ENCODE data around the gene FAM72C.
"Not testable (repeated sequence)": the region's sequence is repeated elsewhere in the genome, so short reads cannot be mapped to it uniquely, and the experiment has no call there.

DNA sequence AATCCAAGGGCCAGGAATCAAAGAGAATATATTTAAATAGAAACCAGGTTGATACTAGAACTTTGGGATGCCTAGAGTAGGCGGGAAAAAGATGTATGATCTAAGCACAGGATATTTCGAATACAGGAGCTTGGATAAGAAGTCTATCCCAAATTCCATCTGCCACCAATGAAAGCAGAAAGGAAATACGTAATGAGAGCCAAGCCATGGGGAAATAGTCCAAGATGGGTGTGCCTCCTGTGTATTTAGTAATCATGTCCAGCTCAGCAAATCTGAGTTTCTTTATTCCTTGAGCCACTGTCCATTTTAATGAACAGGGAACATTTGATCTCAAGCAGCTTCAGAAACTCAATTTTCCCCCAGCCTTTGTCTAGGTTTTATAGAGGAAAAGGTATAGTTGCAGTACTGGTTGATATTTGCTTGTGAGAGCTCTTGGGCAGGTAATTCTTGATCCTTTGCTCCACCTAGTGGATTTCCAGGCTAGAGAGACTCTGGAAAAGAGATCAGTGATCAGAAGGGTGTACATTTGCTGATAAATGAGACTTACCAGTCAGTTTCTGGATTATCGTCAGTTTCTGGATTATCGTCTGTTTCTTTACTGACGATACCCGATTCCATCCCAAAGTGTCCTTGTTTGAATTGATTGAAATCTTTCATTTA lies 28.3 kb downstream of the FAM72C start:
- TF ChIP-seq, protein P1, sequence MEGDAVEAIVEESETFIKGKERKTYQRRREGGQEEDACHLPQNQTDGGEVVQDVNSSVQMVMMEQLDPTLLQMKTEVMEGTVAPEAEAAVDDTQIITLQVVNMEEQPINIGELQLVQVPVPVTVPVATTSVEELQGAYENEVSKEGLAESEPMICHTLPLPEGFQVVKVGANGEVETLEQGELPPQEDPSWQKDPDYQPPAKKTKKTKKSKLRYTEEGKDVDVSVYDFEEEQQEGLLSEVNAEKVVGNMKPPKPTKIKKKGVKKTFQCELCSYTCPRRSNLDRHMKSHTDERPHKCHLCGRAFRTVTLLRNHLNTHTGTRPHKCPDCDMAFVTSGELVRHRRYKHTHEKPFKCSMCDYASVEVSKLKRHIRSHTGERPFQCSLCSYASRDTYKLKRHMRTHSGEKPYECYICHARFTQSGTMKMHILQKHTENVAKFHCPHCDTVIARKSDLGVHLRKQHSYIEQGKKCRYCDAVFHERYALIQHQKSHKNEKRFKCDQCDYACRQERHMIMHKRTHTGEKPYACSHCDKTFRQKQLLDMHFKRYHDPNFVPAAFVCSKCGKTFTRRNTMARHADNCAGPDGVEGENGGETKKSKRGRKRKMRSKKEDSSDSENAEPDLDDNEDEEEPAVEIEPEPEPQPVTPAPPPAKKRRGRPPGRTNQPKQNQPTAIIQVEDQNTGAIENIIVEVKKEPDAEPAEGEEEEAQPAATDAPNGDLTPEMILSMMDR (IDR thresholded peaks at IDR 0.05; ENCODE audit: low read depth, low read length) = not testable (repeated sequence)
- TF ChIP-seq, protein P2, sequence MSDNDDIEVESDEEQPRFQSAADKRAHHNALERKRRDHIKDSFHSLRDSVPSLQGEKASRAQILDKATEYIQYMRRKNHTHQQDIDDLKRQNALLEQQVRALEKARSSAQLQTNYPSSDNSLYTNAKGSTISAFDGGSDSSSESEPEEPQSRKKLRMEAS (IDR thresholded peaks at IDR 0.05; ENCODE audit: low read depth, low read length) = not testable (repeated sequence)

Data from NB4 (cell line).